Central memory CD8-positive, alpha-beta T cell (primary cell): ENCODE results near the gene KRTAP4-12.
"Not testable (repeated sequence)": the region's sequence is repeated elsewhere in the genome, so short reads cannot be mapped to it uniquely, and the experiment has no call there.

Experiments used
- ATAC-seq: fragments of 150-1000 bp; cut with Tn5 transposase; replicated peaks from 2 replicates; pipeline ENCODE4 v1.10.0; 2022; ENCODE audit warnings: mild to moderate bottlenecking, moderate FRiP score, moderate number of reproducible peaks; ENCODE audit not compliant: poor library complexity, severe bottlenecking; ENCODE audit errors: extremely low read depth
- DNase-seq, 2 donors: peaks; one replicate each; pipeline ENCODE4 v3.0.0; 2021; ENCODE audit warnings: low spot score in 2 of 2
- H3K27ac Mint-ChIP-seq: one replicate; pipeline ENCODE4 v1.8.0; 2022; ENCODE audit warnings: low read depth, mild to moderate bottlenecking, moderate library complexity, mixed read lengths
- H3K27me3 Mint-ChIP-seq: one replicate; pipeline ENCODE4 v1.8.0; 2022; ENCODE audit warnings: mixed read lengths
- H3K36me3 Mint-ChIP-seq: one replicate; pipeline ENCODE4 v1.8.0; 2022; ENCODE audit warnings: mild to moderate bottlenecking, moderate library complexity, mixed read lengths; ENCODE audit not compliant: insufficient read depth
- H3K4me1 Mint-ChIP-seq: one replicate; pipeline ENCODE4 v1.8.0; 2022; ENCODE audit warnings: mixed read lengths
- H3K4me3 Mint-ChIP-seq: one replicate; pipeline ENCODE4 v1.8.0; 2022; ENCODE audit warnings: mild to moderate bottlenecking, moderate library complexity, mixed read lengths
- H3K9me3 Mint-ChIP-seq: one replicate; pipeline ENCODE4 v1.8.0; 2022; ENCODE audit warnings: mixed read lengths

KRTAP4-12 gene

DNA sequence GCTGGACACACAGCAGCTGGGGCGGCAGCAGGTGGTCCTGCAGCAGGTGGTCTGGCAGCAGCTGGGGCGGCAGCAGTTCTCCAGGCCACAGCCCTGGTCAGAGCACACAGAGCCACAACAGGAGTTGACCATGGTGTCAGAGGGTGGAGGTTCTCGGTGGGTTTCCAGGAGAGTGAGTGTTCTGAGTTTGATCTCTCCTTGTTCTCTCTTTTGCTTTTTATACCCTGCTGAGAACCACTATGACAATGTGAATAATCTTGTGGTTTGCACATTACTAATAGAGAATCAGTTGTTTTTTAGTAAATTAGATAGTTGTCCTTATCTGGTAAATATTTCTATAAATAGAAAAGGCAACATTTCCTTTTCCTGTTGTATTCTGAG lies at the start of gene KRTAP4-12:
Gene KRTAP4-12 (minus strand): TSS at position 192 of the 381 bp plus-strand sequence. CDS start 60 bp downstream, at position 132.
- H3K9me3 Mint-ChIP-seq, H3K27ac Mint-ChIP-seq, DNase-seq, H3K27me3 Mint-ChIP-seq, ATAC-seq, H3K36me3 Mint-ChIP-seq: not testable (repeated sequence)
- Mint-ChIP-seq H3K4me1 (peaks cover 60% of the 10 kb centered on the region), H3K4me3 (peak within 1 kb of the TSS; percentile 57)

DNA sequence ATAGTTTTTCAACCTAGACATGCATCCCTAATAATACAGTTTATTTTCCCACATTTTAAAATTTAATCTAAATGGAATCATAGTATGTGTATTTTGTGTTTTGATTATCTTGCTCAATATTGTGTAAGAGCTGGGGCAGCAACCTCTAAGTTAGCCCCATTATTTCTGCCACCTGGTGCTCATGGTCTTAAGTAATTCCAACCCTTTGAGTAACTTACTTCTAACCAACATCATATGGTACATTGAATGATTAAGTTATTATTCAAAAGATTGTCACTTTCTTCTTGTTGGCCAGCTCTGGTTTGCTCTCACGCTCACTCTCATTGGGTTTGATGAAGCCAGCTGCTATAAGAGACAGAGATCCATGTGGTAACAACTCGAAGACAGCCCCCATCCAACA lies 47.9 kb upstream of the KRTAP4-12 start:
- Mint-ChIP-seq H3K27me3 (peaks cover 21% of the 10 kb centered on the region), H3K4me1 (peaks cover 5% of the 10 kb centered on the region), H3K36me3 (peaks cover 2% of the 10 kb centered on the region), H3K27ac (no peak overlapping the region), H3K9me3 (no peaks in the 10 kb centered on the region), H3K4me3 (no peak overlapping the region)
- DNase-seq (no peak), ATAC-seq (no peak)

DNA sequence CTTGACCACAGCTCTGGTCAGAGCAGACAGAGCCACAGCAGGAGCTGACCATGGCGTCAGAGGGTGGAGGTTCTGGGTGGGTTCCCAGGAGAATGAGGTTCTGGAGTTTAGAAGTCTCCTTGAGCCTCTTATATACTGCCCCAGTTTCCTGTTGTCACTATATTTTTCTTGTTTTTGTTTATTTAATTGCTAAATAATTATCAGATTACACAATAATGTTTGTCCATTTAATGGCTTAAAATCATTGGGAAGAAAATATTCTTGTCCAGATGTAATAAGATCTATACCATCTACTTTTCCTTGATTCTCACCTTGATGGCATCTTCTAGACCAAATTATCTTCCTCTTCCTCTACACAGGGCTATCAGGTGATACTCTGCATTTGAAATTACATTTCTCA lies 44.1 kb upstream of the KRTAP4-12 start, which contains the start of gene KRTAP4-3:
Gene KRTAP4-3 (minus strand): TSS at position 101 of the 400 bp plus-strand sequence. CDS start 49 bp downstream, at position 52.
- DNase-seq (no peak), ATAC-seq (no peak)
- H3K27ac Mint-ChIP-seq, result no peak within 1 kb of the TSS
- no peak within 1 kb of the TSS for H3K4me3 Mint-ChIP-seq
- peaks cover 2% of the 10 kb centered on the region for H3K36me3 Mint-ChIP-seq
- peaks cover 18% of the 10 kb centered on the region for H3K27me3 Mint-ChIP-seq
- no peaks in the 10 kb centered on the region for H3K4me1 Mint-ChIP-seq
- no peaks in the 10 kb centered on the region for H3K9me3 Mint-ChIP-seq

DNA sequence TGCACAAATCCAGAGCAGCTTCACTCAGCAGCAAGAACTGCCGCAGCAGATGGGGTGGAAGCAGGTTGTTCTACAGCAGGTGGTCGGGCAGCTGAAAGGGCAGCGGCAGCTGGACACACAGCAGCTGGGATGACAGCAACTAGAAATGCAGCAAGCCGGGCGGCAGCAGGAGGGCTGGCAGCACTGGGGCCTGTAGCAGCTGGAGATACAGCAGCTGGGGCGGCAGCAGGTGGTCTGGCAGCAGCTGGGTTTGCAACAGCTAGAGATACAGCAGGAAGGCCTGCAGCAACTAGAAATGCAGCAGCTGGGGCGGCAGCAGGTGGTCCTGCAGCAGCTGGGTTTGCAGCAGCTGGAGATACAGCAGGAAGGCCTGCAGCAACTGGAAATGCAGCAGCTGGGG lies 43.6 kb upstream of the KRTAP4-12 start:
- Mint-ChIP-seq H3K27me3 (peaks cover 17% of the 10 kb centered on the region), H3K36me3 (peaks cover 2% of the 10 kb centered on the region), H3K27ac (no peak overlapping the region), H3K4me3 (no peak overlapping the region), H3K4me1 (no peaks in the 10 kb centered on the region), H3K9me3 (no peaks in the 10 kb centered on the region)
- DNase-seq, result no peak
- ATAC-seq, result no peak

DNA sequence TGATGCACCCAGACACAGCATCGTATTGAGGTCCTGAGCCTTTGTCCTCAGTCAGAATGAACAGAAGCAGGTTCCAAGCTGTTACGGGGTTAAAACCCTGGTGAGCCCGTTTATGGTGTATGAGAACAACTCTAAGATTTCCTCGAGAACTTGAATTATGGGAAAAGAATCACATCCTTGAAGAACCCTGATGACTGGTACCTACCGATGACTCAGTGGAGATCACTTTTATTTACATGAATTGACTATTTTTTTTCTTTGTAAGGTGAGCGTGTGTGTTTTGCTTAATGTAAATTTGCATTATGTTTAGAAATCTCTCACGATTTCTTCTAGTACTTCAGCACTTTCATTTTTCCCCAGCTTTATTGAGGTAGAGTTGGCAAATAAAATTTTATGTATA lies 39.8 kb upstream of the KRTAP4-12 start:
- Mint-ChIP-seq H3K27me3 (peaks cover 22% of the 10 kb centered on the region), H3K4me3 (no peak overlapping the region), H3K9me3 (no peaks in the 10 kb centered on the region), H3K27ac (no peak overlapping the region), H3K4me1 (no peaks in the 10 kb centered on the region), H3K36me3 (no peaks in the 10 kb centered on the region)
- no peak for DNase-seq
- ATAC-seq, result no peak

DNA sequence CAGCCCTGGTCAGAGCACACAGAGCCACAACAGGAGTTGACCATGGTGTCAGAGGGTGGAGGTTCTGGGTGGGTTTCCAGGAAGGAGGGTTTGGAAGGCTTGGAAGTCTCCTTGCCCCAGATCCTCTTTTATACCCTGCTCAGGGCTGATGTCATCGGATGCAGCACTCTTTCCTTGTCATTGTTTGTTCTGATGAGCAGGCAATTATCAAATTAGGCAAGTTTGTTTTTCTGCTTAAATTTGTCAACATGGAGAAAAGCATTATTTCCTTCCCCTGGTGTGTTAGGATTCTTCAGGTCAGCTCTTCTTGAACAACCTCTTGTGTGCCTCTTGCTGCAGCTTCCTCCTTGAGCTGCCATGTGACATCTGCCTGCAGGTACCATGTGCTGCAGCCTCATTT lies 36.7 kb upstream of the KRTAP4-12 start, which contains the start of gene KRTAP4-4:
Gene KRTAP4-4 (minus strand): TSS at position 101 of the 400 bp plus-strand sequence. CDS start 57 bp downstream, at position 44.
- ATAC-seq, result no peak

DNA sequence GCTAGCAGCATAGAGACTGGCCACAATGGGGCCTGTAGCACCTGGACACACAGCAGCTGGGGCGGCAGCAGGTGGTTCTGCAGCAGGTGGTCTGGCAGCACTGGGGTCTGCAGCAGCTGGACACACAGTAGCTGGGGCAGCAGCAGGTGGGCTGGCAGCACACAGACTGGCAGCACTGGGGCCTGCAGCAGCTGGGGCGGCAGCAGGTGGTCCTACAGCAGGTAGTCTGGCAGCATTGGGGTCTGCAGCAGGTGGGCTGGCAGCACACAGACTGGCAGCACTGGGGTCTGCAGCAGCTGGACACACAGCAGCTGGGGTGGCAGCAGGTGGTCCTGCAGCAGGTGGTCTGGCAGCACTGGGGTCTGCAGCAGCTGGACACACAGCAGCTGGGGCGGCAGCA lies 36.2 kb upstream of the KRTAP4-12 start:
- not testable (repeated sequence) for DNase-seq, ATAC-seq, H3K9me3 Mint-ChIP-seq, H3K4me1 Mint-ChIP-seq, H3K36me3 Mint-ChIP-seq, H3K27ac Mint-ChIP-seq, H3K4me3 Mint-ChIP-seq
- peaks cover 54% of the 10 kb centered on the region for H3K27me3 Mint-ChIP-seq

More for the DNA sequence above, 36.7 kb upstream of the KRTAP4-12 start, which contains the start of gene KRTAP4-4:
- Mint-ChIP-seq H3K4me3 (no peak within 1 kb of the TSS), H3K27me3 (peaks cover 49% of the 10 kb centered on the region), H3K36me3 (no peaks in the 10 kb centered on the region), H3K4me1 (no peaks in the 10 kb centered on the region), H3K27ac (no peak within 1 kb of the TSS), H3K9me3 (no peaks in the 10 kb centered on the region)
- no peak for DNase-seq

DNA sequence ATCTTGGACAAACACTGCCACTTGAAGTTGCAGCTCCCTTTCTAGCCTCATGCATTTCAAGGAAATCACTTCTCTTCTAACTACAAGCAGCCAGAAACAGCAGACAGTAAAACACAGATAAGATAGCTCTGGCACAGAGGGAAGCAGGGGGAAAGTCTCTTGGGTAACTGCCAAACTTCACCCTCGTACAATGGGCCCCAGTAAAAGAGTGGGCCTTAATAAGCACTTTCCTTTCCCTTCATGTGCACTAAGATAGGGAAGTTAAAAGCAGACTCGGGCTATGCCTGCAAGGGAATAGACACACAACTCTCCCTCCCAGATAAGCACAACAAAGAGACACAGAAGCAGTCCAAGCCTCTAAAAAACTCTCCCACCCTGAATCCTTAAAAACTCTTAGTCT lies 29.9 kb upstream of the KRTAP4-12 start:
- Mint-ChIP-seq H3K4me1 (no peaks in the 10 kb centered on the region), H3K27me3 (peaks cover 58% of the 10 kb centered on the region), H3K4me3 (no peak overlapping the region), H3K27ac (no peak overlapping the region), H3K9me3 (no peaks in the 10 kb centered on the region), H3K36me3 (no peaks in the 10 kb centered on the region)
- ATAC-seq (no peak), DNase-seq (no peak)

DNA sequence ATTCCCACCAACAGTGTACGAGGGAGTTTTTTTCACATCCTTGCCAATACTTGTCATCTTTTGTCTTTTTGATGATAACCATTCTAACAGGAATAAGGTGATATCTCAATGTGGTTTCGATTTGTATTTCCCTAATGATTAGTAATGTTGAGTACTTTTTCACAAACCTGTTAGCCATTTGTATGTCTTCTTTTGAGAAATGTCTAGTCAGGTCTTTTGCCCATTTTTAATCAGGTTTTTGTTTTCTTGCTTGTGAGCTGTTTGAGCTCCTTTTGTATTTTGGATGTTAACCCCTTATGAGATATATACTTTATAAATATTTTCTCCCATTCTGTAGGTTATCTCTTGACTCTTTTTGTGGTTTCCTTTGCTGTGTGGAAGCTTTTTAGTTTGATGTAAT lies 27.5 kb upstream of the KRTAP4-12 start:
- H3K4me3 Mint-ChIP-seq, result no peak overlapping the region
- ATAC-seq, result no peak

DNA sequence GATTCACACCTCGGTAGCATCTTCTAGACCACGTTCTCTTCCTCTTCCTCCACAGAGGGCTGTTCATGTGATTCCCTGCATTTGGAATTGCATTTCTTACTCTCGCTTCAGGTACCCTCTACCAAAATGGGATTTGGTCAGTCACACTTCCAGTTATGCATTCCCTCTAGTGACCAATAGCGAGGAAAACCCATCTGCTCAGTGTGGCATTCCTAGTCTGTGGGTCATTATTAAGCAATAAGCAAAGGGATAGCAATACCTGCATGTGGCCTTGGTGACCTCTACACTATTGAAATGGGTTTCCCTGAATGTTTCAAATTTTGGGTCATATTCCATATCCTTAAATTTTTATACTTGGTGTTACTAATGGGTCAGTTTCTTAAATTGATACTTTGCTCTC lies 26.0 kb upstream of the KRTAP4-12 start:
- H3K36me3 Mint-ChIP-seq, result no peaks in the 10 kb centered on the region
- no peak overlapping the region for H3K4me3 Mint-ChIP-seq
- no peak overlapping the region for H3K27ac Mint-ChIP-seq

More for the DNA sequence above, 27.5 kb upstream of the KRTAP4-12 start:
- H3K9me3 Mint-ChIP-seq, result no peaks in the 10 kb centered on the region
- no peaks in the 10 kb centered on the region for H3K36me3 Mint-ChIP-seq
- peaks cover 42% of the 10 kb centered on the region for H3K27me3 Mint-ChIP-seq
- DNase-seq, result no peak
- no peak overlapping the region for H3K27ac Mint-ChIP-seq
- H3K4me1 Mint-ChIP-seq, result no peaks in the 10 kb centered on the region

DNA sequence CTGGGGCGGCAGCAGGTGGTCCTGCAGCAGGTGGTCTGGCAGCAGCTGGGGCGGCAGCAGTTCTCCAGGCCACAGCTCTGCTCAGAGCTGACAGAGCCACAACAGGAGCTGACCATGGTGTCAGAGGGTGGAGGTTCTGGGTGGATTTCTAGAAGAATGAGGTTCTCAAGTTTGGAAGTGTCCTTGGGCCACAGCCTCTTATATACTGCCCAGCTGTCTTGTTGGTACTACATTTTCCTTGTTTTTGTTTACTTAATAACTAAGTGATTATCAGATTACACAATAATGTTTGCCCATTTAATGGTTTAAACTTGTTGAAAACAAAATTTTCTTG lies 25.6 kb upstream of the KRTAP4-12 start, which contains the start of gene KRTAP4-5:
Gene KRTAP4-5 (minus strand): TSS at position 174 of the 334 bp plus-strand sequence. CDS start 58 bp downstream, at position 116.
- no peak within 1 kb of the TSS for H3K4me3 Mint-ChIP-seq
- DNase-seq (no peak), ATAC-seq (no peak)
- H3K27me3 Mint-ChIP-seq, result peaks cover 24% of the 10 kb centered on the region
- peak within 1 kb of the TSS; percentile 14 for H3K27ac Mint-ChIP-seq
- no peaks in the 10 kb centered on the region for H3K4me1 Mint-ChIP-seq
- no peaks in the 10 kb centered on the region for H3K9me3 Mint-ChIP-seq
- H3K36me3 Mint-ChIP-seq, result no peaks in the 10 kb centered on the region

More for the DNA sequence above, 26.0 kb upstream of the KRTAP4-12 start:
- H3K9me3 Mint-ChIP-seq, result no peaks in the 10 kb centered on the region
- no peak for ATAC-seq
- H3K4me1 Mint-ChIP-seq, result no peaks in the 10 kb centered on the region
- DNase-seq, result no peak
- H3K27me3 Mint-ChIP-seq, result peaks cover 28% of the 10 kb centered on the region

DNA sequence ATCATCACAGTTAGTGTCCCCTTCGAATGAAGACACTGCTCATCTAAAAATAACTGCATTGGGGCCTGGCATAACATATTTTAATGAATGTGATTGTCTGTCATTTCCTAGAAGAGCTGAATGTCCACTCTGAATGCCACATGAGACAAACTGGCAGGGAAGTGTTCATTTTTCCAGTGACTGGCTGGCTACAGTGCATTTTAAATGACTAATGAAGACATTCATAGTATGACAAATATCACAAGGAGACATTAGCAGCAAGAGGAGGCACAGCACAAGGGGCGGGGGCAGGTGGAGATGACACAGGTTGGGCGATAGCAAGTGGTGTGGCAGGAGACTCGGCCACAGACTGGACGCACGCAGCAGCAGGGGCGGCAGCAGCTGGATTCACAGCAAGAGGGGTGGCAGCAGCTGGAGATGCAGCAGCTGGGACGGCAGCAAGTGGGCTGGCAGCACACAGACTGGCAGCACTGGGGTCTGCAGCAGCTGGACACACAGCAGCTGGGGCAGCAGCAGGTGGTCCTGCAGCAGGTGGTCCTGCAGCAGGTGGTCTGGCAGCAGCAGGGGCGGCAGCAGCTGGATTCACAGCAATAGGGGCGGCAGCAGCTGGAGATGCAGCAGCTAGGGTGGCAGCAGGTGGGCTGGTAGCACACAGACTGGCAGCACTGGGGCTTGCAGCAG lies 25.1 kb upstream of the KRTAP4-12 start:
- not testable (repeated sequence) for DNase-seq, H3K4me3 Mint-ChIP-seq, H3K36me3 Mint-ChIP-seq, H3K4me1 Mint-ChIP-seq, H3K9me3 Mint-ChIP-seq, ATAC-seq
- Mint-ChIP-seq H3K27me3 (peaks cover 19% of the 10 kb centered on the region), H3K27ac (peak overlapping the region; percentile 14)

DNA sequence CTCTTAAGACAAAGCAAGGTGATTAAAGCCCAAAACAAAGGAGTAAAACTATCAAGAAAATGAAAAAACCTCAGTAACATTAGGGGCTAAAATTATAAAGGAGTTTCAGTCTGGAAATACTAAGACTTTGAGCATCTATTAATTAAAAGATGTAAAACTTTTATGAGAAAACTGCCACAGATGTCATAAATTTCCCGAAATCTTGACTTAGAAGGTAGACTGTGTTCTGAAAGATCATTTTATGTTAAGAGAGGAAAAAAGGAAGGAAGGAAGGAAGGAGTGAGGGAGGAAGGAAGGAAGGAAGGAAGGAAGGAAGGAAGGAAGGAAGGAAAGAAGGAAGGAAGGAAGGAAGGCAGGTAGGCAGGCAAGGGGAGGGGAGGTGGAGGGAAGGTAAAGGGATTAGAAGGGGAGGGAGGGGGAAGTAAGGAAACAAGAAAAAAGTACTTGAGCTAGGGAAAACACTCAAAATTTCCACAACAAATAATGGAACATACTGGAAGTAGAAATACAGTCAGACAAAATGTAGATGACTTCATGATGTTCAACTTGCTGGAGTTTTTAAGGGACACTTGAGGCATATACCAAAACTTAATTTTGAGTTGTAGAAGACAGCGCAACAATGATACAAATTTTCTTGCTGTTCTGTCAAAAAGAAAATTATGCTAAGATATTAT lies 23.7 kb upstream of the KRTAP4-12 start:
- H3K27me3 Mint-ChIP-seq, result peaks cover 12% of the 10 kb centered on the region
- no peaks in the 10 kb centered on the region for H3K4me1 Mint-ChIP-seq
- no peaks in the 10 kb centered on the region for H3K36me3 Mint-ChIP-seq
- H3K4me3 Mint-ChIP-seq, result no peak overlapping the region
- DNase-seq, result no peak
- no peak overlapping the region for H3K27ac Mint-ChIP-seq
- ATAC-seq, result no peak
- peaks cover 12% of the 10 kb centered on the region for H3K9me3 Mint-ChIP-seq
